ENCODE results near the gene ATE1. TPM values are rescaled to one million over a fixed set of nuclear protein-coding genes. Genes with fewer than 3 reads are reported as not detected.

ATE1 gene
- total and polyA plus RNA-seq, 10 of the 15 experiments (the other 5 are each of a cell fraction or from before 2014, with no cell fraction given) = 4.3 to 22.7 (median 15.9) TPM

DNA sequence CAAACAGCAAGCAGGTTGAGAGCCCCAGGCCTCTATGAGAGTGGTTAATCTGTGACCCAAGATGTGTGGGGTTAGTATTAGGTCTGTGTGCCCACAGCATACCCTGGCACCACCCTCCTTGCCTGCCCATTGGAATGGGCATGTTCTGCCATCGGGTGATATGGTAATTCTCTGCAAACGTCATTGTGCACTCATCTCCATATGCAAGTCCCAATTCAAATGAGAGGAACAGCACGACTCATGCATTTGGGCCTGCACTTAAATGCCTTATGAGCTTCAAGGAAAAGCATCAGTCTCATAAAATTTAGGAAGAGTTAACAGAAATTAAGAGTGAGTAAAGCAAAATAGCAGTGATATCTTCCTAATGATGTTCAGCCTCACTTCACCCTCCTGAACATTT is 195.7 kb downstream of the ATE1 start (continued):
- TF ChIP-seq REST (IDR thresholded peaks at IDR 0.05; ENCODE audit: low read depth, low read length) (no peak), LARP7 (IDR thresholded peaks at IDR 0.05) (no peak), SMAD1 (IDR thresholded peaks at IDR 0.05; ENCODE audit: low read depth, partially characterized antibody) (no peak), CHD4 (IDR thresholded peaks at IDR 0.05) (no peak), RB1 (IDR thresholded peaks at IDR 0.05; ENCODE audit: borderline replicate concordance) (no peak)
- TF ChIP-seq, protein P1, sequence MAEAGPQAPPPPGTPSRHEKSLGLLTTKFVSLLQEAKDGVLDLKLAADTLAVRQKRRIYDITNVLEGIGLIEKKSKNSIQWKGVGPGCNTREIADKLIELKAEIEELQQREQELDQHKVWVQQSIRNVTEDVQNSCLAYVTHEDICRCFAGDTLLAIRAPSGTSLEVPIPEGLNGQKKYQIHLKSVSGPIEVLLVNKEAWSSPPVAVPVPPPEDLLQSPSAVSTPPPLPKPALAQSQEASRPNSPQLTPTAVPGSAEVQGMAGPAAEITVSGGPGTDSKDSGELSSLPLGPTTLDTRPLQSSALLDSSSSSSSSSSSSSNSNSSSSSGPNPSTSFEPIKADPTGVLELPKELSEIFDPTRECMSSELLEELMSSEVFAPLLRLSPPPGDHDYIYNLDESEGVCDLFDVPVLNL (IDR thresholded peaks at IDR 0.05; ENCODE audit: low read depth, low read length) = no peak

GRCh38 chr10:121724282-121724681 is 203.5 kb downstream of the ATE1 start:
- Histone ChIP-seq H3K27ac (ENCODE audit: control insufficient read depth, insufficient read depth) (no peak overlapping the region), H3K4me2 (ENCODE audit: control insufficient read depth, insufficient read depth) (no peak overlapping the region), H3K9me3 (replicated peaks; ENCODE audit: control insufficient read depth, insufficient read depth, low read length) (no peaks in the 10 kb centered on the region), H3K4me1 (ENCODE audit: control insufficient read depth, insufficient read depth, low read length) (no peaks in the 10 kb centered on the region), H3K4me3 (no peak overlapping the region), H3K9ac (ENCODE audit: control insufficient read depth, insufficient read depth, low read length) (no peak overlapping the region), H3K79me2 (ENCODE audit: control insufficient read depth, insufficient read depth, low read length) (no peaks in the 10 kb centered on the region), H4K20me1 (ENCODE audit: control insufficient read depth, insufficient read depth) (no peaks in the 10 kb centered on the region), H3K27me3 (replicated peaks in 1 of 2; ENCODE audit: control insufficient read depth in 2 of 2, insufficient read depth in 2 of 2, low read length in 1 of 2) (no peaks in the 10 kb centered on the region), H3K36me3 (ENCODE audit: control insufficient read depth in 2 of 2, insufficient read depth in 2 of 2, low read length in 1 of 2) (no peaks in the 10 kb centered on the region), H2AFZ (ENCODE audit: control insufficient read depth, low read depth, low read length) (no peak overlapping the region)
- ChIA-PET POLR2A (no interaction called here), CTCF (interaction anchor here (0.8 to 1.7 kb wide), 5 partner anchors 9 to 775 kb away, joined by 3 to 7 read pairs (median 4); no protein-coding TSS in a partner anchor), RAD21 (ENCODE audit: unreplicated experiment) (no interaction called here), SMC1A (ENCODE audit: uncharacterized antibody, unreplicated experiment) (interaction anchor here (1.4 kb wide), 1 partner anchor 15 kb away, joined by 3 read pairs; no protein-coding TSS in a partner anchor)
- no TSS peak for BruUV-seq (replicated peaks)
- in situ Hi-C loops (cut with MboI) = no loop called here
- no peak for ATAC-seq
- intact Hi-C loops (cut with micrococcal nuclease; ENCODE audit: unreplicated experiment) = no loop called here
- TF ChIP-seq MYC (IDR thresholded peaks at IDR 0.05; ENCODE audit: insufficient read depth, insufficient read length, insufficient replicate concordance, low read length, severe bottlenecking) (no peak), KLF5 (IDR thresholded peaks at IDR 0.05; ENCODE audit: partially characterized antibody) (no peak), SRF (IDR thresholded peaks at IDR 0.05; ENCODE audit: low read depth in 2 of 2, low read length in 2 of 2) (no peak), POLR2A (IDR thresholded peaks at IDR 0.05; ENCODE audit: low read depth, low read length) (no peak)
- no peak for DNase-seq (ENCODE audit: low read depth, low spot score)
- no peak for FAIRE-seq

Data from GM12878 (cell line).